ENCODE data around the gene TMEM129.
"Not testable (repeated sequence)": the region's sequence is repeated elsewhere in the genome, so short reads cannot be mapped to it uniquely, and the experiment has no call there.

The TMEM129 gene

GRCh38 chr4:1720163-1720983 lies 750 bp downstream of the TMEM129 start:
- peak; percentile 50 for DNase-seq (ENCODE audit: low spot score)

GRCh38 chr4:1718095-1718850 lies 2.9 kb downstream of the TMEM129 start:
- no peak for DNase-seq (ENCODE audit: low spot score)

- DNase-seq (ENCODE audit: low spot score) = no peak
These were observed 3.7 kb downstream of the TMEM129 start for GRCh38 chr4:1717129-1718094.

GRCh38 chr4:1716065-1716945 lies 4.8 kb downstream of the TMEM129 start:
- DNase-seq (ENCODE audit: low spot score) = no peak

- no peak for DNase-seq (ENCODE audit: low spot score)
These were observed 5.9 kb downstream of the TMEM129 start for GRCh38 chr4:1715002-1715758.

GRCh38 chr4:1714303-1715001 lies 6.7 kb downstream of the TMEM129 start:
- peak; percentile 64 for DNase-seq (ENCODE audit: low spot score)

GRCh38 chr4:1713003-1713851 lies 7.9 kb downstream of the TMEM129 start:
- DNase-seq (ENCODE audit: low spot score) = no peak

- peak; percentile 97 for DNase-seq (ENCODE audit: low spot score)
These were observed 8.7 kb downstream of the TMEM129 start, which contains the start of gene SLBP for GRCh38 chr4:1712216-1713002. SLBP (minus strand) TSS chr4:1712319; CDS start chr4:1712188, 131 bp downstream.

GRCh38 chr4:1711571-1712215 lies 9.4 kb downstream of the TMEM129 start:
- peak; percentile 56 for DNase-seq (ENCODE audit: low spot score)

- DNase-seq (ENCODE audit: low spot score) = no peak
These were observed 10.0 kb downstream of the TMEM129 start for GRCh38 chr4:1711055-1711570.

- DNase-seq (ENCODE audit: low spot score) = no peak
These were observed 12.5 kb downstream of the TMEM129 start for GRCh38 chr4:1708581-1708980.

- no peak for DNase-seq (ENCODE audit: low spot score)
These were observed 14.8 kb downstream of the TMEM129 start for GRCh38 chr4:1706358-1706757.

- no peak for DNase-seq (ENCODE audit: low spot score)
These were observed 15.4 kb downstream of the TMEM129 start for GRCh38 chr4:1705732-1706131.

GRCh38 chr4:1703867-1704266 lies 17.3 kb downstream of the TMEM129 start:
- no peak for DNase-seq (ENCODE audit: low spot score)

GRCh38 chr4:1701671-1702070 lies 19.5 kb downstream of the TMEM129 start:
- DNase-seq (ENCODE audit: low spot score) = not testable (repeated sequence)

- no peak for DNase-seq (ENCODE audit: low spot score)
These were observed 25.2 kb downstream of the TMEM129 start for GRCh38 chr4:1695913-1696312.
